ENCODE data around the gene REC8. TPM values are rescaled to one million over a fixed set of nuclear protein-coding genes. Genes with fewer than 3 reads are reported as not detected.

REC8 gene
- total and polyA plus RNA-seq, 2 of the 13 experiments (the other 11 are each of a cell fraction or from before 2014, with no cell fraction given), result 3.4 to 14.7 TPM

GRCh38 chr14:24135834-24136683, 35.8 kb upstream of the REC8 start, which contains the start of gene PSME1 (continued):
- TF ChIP-seq TFE3 (CRISPR knock-in tag; IDR thresholded peaks at IDR 0.05) (no peak; the same call in 1 of the 2 replicates), GATA4 (IDR thresholded peaks at IDR 0.05; ENCODE audit: borderline replicate concordance, low read depth) (0 out of 2 replicates have a peak, but pooled peaks have one; percentile 23), ZNF17 (CRISPR knock-in tag; IDR thresholded peaks at IDR 0.05) (no peak), CREB1 (IDR thresholded peaks at IDR 0.05) (no peak), CREB1 (CRISPR knock-in tag; IDR thresholded peaks at IDR 0.05) (no peak), PRDM15 (CRISPR knock-in tag; IDR thresholded peaks at IDR 0.05) (peak; percentile 50), RXRB (CRISPR knock-in tag; IDR thresholded peaks at IDR 0.05; ENCODE audit: borderline replicate concordance) (peak; percentile 59; the same call in 1 of the 2 replicates), HMGA1 (CRISPR knock-in tag; conservative IDR thresholded peaks at IDR 0.05) (no peak), ZNF800 (CRISPR knock-in tag; IDR thresholded peaks at IDR 0.05) (no peak), ZNF607 (CRISPR knock-in tag; IDR thresholded peaks at IDR 0.05; ENCODE audit: borderline replicate concordance) (no peak), ZNF704 (CRISPR knock-in tag; IDR thresholded peaks at IDR 0.05; ENCODE audit: borderline replicate concordance) (0 out of 2 replicates have a peak, but pooled peaks have one; percentile 22), FOSL2 (CRISPR knock-in tag; IDR thresholded peaks at IDR 0.05) (no peak), ZNF781 (CRISPR knock-in tag; IDR thresholded peaks at IDR 0.05; ENCODE audit: borderline replicate concordance, not compliant biosample characterization) (no peak), LBX2 (CRISPR knock-in tag; IDR thresholded peaks at IDR 0.05; ENCODE audit: borderline replicate concordance) (peak; percentile 96), ZBTB2 (CRISPR knock-in tag; IDR thresholded peaks at IDR 0.05; ENCODE audit: low read depth) (no peak), TMF1 (CRISPR knock-in tag; IDR thresholded peaks at IDR 0.05; ENCODE audit: low read depth) (no peak), SMARCC2 (IDR thresholded peaks at IDR 0.05) (no peak), KLF15 (CRISPR knock-in tag; IDR thresholded peaks at IDR 0.05; ENCODE audit: borderline replicate concordance) (peak; percentile 93)

Measured in HepG2 (cell line).